ENCODE data around the gene PCSK5.
A peak's percentile ranks its signal among the peaks of the same experiment; 100 is the strongest.

The PCSK5 gene

DNA sequence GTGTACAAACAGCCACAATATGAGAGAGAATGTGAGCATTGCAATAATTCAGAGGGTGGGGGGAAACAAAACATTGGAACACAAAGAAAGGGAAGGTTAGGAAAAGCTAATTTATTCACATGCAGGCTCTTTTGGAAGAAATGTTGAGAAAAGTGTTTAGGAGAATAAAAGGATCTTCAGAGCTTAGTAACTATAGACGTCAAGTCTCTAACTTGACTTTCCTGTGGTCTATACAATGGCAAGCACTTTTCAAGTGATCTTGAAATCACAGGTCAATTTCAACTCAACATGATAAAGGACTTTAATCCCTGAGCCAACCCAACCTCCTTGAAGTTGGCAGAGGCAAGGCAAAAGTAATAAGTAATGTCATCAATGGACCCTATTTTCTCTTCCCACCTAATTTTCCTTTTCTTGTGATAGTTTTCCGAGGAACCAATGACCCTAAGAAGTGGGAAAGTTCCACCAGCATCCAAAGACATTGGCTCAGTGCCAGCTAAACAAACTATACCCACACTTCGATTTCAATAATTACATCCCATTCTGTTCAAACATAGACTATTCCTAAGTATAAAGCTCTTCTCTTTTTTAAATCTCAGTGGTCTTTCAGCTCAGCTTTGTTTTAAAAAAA lies 480.0 kb downstream of the PCSK5 start:
- no peak for DNase-seq

- DNase-seq: no peak
These were observed 481.4 kb downstream of the PCSK5 start for GRCh38 chr9:76371901-76372300.

DNA sequence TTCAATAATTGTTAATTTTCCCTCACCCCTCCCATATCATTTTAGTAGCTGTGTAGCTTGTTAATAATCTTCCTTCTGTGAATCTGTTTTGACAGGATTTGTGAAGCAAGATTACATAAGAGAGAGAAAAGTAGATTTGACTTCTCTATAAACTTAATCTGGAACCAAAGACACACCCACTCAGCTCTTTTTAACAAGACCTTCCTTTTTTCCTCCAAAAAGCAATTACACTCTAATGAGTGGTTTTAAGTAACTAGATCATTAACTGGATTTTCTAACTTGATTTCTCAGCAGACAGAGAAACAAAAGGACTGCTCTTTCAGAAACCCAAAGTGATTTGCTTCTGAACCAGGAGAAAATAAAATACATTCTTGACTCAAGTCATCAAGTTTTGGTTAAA lies 481.9 kb downstream of the PCSK5 start:
- no peak for DNase-seq

DNA sequence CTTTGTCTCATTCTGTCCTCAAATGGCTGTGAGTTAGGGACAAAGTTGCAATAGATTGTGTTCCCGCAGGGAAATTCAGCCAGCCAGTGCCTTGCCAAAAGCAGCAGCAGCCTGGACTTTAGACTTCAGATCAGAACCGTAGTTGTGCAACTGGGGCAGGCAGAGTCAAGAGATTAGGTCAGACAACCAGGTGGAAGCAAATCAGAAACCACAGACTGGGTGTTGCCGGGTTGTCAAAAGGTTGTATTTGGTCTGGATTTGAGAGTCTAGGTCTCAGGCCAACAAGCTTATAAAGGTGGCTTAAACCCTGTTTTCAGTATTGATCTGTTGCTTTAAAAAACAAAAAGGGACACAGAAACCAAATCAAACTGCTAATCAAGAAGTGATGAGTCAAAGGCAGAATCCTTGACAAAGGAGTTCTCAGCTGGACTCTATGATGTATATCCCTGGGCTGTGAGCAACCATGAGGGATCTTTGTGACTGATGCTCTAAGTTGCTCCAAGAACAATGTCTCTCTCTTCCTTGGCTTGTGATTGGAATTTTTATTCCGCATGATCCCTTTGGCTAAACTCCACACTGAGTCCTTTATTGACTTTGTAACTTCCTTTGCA lies 482.8 kb downstream of the PCSK5 start:
- DNase-seq: no peak

GRCh38 chr9:76373784-76374474 lies 483.5 kb downstream of the PCSK5 start:
- DNase-seq: no peak

GRCh38 chr9:76374783-76375559 lies 484.5 kb downstream of the PCSK5 start:
- no peak for DNase-seq

- no peak for DNase-seq
These were observed 487.3 kb downstream of the PCSK5 start for GRCh38 chr9:76377791-76378190.

GRCh38 chr9:76378367-76379073 lies 488.0 kb downstream of the PCSK5 start:
- no peak for DNase-seq

DNA sequence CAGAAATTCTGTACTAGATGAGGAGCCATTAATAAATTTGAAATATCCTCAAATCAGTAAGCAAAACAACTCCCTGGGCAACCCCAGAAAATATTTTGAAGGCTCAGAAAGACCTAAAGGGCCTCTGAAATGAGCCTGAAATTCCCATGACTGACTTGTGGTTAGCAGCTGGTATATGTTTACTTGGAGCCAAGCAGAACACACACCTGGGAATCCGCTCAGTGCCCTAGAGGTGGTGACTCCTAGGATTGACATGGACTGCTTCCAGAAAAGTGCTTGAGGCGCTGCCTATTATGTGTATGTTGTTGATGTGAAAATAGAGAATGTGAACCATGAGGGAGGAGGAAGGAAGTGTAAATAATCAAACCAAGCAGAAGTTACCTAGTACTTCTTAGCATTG lies 489.0 kb downstream of the PCSK5 start:
- DNase-seq: no peak

DNA sequence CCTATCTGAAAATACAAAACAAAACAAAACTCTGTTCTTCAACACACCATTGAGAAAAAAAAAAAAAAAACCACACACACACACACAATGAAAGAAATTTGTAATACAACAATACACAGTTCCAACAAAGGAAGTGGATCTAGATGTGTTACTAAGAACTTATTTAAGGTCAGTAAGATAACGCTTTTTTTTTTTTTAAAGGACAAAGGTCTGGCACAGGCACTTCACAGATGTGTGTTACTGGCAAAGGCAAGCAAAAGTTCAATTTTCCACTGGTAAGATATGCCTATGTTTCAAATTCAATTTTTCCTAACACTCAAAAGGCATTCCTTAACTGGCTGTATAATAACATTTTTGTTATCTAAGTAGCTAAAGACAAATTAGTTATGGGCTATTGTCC lies 500.2 kb downstream of the PCSK5 start:
- peak in 1 of 5 experiments; percentile 9 for DNase-seq

DNA sequence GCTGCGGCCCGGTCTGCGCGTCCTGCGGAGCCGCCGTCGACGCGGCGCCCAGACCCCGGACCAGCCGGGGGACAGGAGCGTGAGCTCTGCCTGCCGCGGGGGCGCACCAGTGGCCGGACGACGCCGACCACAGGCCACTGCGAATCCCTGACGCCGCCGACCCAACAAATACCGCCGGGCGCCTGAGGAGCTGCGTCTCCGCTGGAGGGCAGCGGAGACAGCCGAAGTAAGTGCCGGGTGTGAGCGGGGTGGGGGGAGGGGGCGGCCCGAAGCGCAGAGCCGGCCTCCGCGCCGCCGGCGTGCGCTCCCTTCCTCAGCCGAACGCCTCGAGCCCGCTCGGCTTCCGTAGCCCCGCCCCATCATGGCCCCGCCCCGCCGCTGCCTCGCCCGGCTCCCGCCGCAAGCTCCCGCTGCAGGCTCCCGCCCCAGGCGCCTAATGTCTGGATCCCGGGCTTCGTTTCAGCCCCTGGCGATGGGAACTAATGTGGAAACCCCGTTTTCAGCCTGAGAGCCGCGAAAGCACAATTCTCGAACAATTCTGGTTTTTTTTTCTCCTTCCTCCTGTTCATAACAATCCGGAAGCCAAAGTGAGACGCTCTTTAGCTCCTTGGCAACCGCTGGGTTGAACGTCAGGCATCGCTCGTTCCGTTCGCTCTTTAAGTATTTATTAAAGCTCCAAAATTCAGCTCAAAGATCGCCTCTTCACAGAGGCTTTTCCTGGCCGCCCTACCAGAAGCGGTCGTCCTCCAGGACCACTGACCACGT lies 503.9 kb downstream of the PCSK5 start, which contains the start of gene RFK:
RFK (minus strand) TSS at position 232 of the 765 bp plus-strand sequence. CDS start 255 bp downstream, outside the sequence.
- DNase-seq: peak; percentile 89 to 96 (median 92)

DNA sequence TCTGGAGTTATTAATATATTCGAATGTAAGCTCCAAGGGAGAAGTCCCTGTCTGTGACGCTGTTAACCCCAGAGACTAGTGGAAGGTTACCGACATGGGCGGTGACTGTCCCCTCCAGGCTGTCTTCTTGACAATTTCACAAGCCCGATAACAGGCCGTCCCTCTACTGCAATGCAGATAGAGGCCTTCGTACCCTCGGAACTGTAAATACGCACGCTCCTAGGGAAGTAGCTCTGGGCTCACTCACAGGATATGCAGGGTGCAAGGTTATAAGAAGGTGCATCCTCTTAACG lies 504.4 kb downstream of the PCSK5 start:
- peak in 2 of 5 experiments; percentile 48 to 82 for DNase-seq

GRCh38 chr9:76395381-76395780 lies 504.9 kb downstream of the PCSK5 start:
- DNase-seq: no peak

GRCh38 chr9:76396144-76396543 lies 505.7 kb downstream of the PCSK5 start:
- no peak for DNase-seq

GRCh38 chr9:76396597-76396996 lies 506.1 kb downstream of the PCSK5 start:
- DNase-seq: no peak

GRCh38 chr9:76399856-76400255 lies 509.4 kb downstream of the PCSK5 start:
- DNase-seq: no peak

DNA sequence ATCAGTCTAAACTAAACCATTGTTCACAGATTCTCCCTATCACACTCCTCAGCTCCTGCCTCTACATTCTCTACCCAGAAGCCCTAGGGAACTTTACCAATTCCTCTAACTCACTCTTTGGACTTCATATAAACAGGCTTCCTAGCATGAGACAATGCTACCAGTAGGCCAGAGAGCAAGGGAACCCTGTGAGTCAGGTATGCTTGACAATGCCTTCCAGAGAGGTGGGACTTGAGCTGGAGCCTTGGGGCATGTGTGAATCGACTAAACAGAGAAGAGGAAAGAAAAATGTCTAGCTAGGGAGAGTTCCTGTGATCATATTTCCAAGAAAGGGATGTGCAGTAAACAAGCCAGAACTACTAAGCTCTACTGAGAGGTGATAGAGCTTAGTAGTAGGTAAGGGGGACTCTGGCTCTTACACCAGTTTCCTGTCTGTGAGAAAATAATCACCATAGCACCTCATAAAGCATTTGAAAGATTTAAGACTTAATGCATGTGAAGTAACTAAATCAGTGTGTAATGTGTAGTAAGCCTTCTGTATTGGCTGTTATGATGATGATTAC lies 510.1 kb downstream of the PCSK5 start:
- no peak for DNase-seq

DNA sequence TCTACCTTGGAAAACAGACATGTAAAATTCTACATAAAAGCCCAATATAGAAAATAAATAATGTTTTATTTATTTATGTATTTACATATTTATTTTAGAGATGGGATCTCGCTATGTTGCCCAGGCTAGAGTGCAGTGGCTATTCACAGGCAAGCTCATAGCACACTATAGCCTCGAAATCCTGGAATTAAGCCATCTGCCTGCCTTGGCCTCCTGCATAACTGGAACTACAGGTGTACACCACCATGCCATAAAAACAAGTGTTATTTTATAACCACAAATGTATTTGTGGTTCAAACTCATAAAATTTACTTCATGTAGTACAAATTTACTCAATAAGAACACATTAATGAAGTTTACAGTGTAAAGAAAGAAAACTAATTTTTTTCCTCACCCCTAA lies 510.7 kb downstream of the PCSK5 start:
- DNase-seq: no peak

DNA sequence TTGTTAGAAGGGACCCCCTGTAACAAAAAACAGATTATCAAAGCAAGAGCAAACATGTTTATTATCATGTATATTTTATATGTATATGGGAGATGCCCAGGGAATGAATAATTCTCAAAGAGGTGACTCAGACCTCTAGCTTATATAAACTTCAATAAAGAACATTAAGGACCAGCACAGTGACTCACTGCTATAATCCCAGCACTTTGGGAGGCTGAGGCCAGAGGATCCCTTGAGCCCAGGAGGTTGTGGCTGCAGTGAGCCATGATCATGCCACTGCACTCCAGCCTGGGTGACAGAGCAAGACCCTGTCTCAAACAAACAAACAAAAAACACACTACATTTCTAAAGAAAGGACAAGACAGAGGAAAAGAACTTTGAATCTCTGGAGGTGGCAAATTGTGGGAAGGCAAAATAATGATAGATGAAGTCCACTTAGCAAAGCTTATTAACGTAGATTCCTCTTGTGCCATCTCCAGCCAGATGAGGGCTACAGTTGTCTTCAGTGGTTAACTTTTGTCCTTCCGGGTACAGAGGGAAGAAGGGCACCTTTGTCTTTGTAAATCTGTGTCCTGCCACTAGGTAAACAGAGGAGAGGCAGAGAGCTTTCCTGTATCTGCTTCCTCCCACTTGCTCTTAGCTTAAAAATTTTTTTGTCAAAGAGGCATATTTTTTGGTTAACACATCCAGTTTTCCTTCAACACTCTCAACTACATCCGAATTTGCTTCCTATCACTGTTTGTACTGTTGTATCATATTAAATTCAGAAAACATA lies 511.3 kb downstream of the PCSK5 start:
- no peak for DNase-seq

DNA sequence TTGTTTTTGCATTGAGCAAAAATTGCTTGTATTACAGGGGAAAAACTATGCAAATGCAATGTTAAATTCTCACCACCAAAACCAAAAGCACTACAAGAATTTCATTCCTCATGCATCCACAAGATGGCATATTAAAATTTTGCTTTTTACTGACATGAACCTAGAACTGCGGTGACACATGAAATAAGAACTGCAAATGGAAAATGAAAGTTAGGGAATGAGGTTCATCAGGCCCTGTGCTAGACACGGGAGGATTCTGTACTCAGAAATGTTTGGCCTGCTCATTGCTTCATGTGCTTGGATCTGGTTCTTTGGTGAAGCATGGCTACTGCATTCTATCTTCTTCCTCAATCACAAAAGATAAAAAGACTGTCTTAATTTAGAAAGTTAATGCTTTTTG lies 512.9 kb downstream of the PCSK5 start:
- peak in 2 of 5 experiments; percentile 37 to 75 for DNase-seq

DNA sequence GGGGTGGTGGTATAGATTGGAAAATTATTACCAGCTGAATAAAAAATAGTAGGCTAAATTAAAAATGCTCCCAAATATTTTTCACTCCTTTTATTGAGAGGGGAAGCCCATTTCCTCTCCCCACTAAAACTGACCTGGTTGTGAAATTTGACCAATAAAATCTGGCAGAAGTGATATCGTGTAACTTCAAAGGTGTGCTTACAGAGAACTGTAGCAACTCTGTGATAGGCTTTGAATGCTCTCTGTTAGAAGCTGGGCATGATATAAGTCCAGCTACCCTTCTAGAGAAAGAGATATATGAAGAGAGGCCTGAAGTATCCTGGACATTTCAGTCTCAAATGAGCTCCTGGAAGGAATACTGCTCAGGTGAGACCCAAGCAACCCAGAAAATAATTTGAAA lies 513.9 kb downstream of the PCSK5 start:
- no peak for DNase-seq

All from T-helper 2 cell (primary cell).